GM20431 (cell line): Measurements from ENCODE around the gene PMEL.
"Not testable (repeated sequence)": the region's sequence is repeated elsewhere in the genome, so short reads cannot be mapped to it uniquely, and the experiment has no call there.

Source experiments
- in situ Hi-C: fragments of 300-500 bp; cut with MseI, MboI; formaldehyde crosslinking; loops from one replicate; pipeline ENCODE4 v1.15.0; 2020; ENCODE audit warnings: low sequenced_read_pairs; ENCODE audit not compliant: unreplicated experiment

PMEL gene

DNA sequence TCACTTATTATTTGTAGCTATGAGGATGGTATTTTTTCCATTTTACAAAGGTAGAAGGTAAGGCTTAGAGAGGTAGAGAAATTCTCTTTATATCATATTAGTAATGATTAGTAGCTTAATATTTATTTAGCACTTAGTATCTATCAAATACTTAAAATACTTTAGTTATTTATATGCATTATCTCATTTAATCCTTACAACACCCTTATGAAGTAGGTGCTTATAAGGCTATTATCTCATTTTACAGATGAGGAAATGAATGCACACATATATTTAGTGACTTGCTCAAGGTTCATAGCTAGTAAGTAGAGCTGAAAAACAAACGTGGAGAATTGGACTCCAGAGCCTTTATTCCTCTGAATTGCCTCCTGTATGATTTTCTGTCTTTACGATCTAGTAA is 19.0 kb upstream of the PMEL start:
- in situ Hi-C loops = no loop called here

GRCh38 chr12:55983232-55983842 is 17.5 kb upstream of the PMEL start:
- in situ Hi-C loops = no loop called here

DNA sequence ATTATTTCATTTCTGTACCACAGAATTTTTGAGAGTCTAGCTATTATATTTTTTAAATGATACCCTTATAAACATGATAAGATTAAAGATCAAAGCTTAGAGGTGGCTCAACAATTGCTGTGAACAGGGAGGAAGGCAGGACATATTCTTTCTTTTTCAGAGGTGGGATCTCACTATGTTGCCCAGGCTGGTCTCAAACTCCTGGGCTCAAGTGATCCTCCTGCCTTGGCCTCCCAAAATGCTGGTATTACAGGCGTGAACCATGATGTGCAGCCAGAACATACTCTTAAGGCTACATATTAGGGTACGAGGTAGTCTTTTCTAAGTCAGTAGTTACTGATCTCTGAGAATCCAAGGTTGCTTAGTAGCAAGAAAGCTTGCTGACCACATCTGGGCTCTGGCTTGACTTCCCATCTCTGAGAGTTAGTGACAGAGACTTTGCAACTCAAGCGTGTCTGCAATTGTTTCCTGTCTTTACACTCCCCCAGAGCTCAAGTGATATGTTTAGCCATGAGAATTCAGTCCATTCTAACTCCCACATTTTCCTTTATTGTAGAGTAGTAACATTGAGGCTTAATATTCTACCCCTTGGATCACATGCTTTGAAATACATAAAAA is 16.6 kb upstream of the PMEL start:
- in situ Hi-C loops = no loop called here

GRCh38 chr12:55981882-55982281 is 16.0 kb upstream of the PMEL start:
- in situ Hi-C loops = not testable (repeated sequence)

GRCh38 chr12:55979069-55979468 is 13.2 kb upstream of the PMEL start:
- in situ Hi-C loops = no loop called here

- in situ Hi-C loops = no loop called here
Observed at GRCh38 chr12:55978393-55978792, 12.6 kb upstream of the PMEL start.

GRCh38 chr12:55974308-55974730 is 8.5 kb upstream of the PMEL start:
- in situ Hi-C loops = no loop called here

DNA sequence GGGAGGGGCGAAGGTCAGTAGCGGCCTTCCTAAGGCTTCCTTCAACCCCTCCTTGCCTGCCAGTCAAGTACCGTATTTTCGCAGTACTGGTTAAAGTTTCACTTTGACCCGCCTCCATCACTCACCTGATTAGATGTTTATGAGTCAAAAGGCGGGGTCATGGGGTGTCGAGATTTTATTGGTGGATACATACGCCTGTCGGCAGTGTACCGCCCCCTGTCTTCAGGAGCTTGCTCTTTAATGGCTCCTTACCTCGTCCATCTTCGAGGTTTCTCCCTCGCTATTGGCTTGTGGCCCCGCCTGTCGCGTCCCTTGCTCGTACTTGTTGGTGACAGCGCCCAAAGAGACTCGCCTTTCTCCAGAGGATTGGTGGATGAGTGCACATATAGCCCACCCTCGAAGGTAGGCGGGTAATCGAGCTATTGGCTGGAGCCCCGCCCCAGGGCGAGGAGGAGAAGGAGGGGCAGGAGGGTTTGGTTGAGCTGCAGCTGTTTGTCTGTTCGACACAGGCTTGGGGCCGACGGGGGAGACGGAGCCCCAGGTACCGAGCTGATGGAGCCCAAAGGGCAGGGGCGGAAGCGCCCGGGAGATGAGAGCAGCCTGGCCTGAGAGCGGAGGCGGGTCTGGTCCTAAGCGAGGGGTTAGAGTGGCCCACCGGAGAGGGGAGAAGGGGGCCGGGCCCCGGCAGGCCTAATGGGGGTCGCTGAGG is 7.9 kb upstream of the PMEL start, which contains the start of gene RAB5B:
RAB5B (plus strand) TSS at position 480 of the 709 bp plus-strand sequence. CDS start 12,883 bp downstream, outside the sequence.
- in situ Hi-C loops = no loop called here

- in situ Hi-C loops = no loop called here
Observed at GRCh38 chr12:55972911-55973598, 7.2 kb upstream of the PMEL start.

- in situ Hi-C loops = no loop called here
Observed at GRCh38 chr12:55972456-55972855, 6.6 kb upstream of the PMEL start.

- in situ Hi-C loops = no loop called here
Observed at GRCh38 chr12:55972042-55972441, 6.2 kb upstream of the PMEL start.

DNA sequence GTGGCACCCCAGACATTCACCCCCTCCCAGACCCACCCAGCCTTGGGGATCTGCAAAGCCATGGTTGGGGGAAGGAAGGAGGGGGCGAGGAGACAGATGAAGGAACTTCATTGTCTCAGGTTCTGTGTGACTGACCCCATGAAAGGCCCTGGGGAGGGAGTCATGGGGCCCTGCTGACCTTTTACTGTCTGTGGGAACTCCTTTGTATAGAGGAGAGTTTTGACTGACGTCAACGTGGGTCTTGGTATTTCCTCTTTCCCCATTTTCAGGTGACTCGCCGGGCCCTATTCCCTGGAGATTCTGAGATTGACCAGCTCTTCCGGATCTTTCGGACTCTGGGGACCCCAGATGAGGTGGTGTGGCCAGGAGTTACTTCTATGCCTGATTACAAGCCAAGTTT is 4.9 kb upstream of the PMEL start:
- in situ Hi-C loops = no loop called here

DNA sequence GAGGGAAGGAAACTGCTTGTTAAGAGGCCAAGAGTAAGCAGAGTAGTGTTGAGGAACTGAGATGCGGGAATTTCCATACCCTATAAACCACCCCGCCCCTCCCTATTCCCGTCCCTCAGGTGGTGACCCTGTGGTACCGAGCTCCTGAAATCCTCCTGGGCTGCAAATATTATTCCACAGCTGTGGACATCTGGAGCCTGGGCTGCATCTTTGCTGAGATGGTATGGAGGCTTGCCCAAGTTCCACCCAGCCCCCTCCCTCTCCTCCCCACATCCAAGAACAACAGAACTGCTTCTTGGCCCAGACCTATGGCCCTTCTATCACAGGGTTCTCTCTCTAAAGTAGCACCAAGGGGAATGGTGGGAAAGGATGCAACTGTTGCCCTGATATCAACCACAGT is 3.5 kb upstream of the PMEL start:
- in situ Hi-C loops = no loop called here

DNA sequence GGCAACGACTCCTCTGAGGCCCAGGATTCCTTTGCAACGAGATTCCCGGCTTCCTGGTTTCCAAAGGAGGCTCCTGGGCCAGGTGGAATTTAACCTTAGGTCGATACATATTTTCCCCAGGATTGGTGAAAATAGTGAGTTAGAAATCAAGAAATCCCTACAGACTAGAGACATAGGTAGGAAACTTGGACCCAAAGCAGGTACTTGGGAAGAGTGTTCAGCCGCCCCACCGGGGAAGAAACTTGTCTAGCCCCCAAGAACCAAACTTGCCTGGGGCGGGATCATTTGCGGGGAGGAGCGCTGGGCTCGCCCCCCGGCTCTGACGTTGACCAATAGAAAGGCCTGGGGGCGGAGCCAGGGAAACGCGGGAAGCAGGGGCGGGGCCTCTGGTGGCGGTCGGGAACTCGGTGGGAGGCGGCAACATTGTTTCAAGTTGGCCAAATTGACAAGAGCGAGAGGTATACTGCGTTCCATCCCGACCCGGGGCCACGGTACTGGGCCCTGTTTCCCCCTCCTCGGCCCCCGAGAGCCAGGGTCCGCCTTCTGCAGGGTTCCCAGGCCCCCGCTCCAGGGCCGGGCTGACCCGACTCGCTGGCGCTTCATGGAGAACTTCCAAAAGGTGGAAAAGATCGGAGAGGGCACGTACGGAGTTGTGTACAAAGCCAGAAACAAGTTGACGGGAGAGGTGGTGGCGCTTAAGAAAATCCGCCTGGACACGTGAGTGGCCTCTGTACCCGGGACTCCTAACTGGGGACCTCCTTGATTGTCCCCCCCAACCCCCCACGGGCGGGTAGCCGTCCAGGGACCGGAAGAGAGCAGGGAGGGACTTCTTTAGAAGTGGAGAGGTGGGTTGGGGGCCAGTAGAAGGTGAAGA is 803 bp upstream of the PMEL start, which contains the start of gene CDK2:
CDK2 (plus strand) TSS at position 423 of the 874 bp plus-strand sequence; CDS start at position 602, 179 bp downstream.
- in situ Hi-C loops = no loop called here

DNA sequence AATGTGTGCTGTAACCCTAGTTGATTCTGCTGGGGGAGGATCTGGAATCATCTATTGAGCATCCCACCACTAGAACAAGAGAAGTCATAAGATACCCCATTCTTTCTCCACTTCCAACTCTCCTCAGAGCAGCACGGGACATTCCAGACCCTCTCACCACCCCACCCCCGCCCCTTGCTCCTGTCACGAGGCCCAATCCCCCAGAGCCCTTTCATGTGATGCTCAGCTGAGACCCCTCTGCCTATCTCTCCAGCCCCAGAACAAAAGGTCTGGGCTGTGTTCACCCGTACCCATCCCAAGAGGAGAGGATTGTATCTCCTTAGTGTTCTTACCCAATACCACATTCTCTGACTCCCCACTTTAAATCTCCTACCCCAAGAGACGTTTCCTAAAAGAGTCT is 602 bp downstream of the PMEL start:
- in situ Hi-C loops = no loop called here

GRCh38 chr12:55963760-55964159 is 2.1 kb downstream of the PMEL start:
- in situ Hi-C loops = no loop called here

DNA sequence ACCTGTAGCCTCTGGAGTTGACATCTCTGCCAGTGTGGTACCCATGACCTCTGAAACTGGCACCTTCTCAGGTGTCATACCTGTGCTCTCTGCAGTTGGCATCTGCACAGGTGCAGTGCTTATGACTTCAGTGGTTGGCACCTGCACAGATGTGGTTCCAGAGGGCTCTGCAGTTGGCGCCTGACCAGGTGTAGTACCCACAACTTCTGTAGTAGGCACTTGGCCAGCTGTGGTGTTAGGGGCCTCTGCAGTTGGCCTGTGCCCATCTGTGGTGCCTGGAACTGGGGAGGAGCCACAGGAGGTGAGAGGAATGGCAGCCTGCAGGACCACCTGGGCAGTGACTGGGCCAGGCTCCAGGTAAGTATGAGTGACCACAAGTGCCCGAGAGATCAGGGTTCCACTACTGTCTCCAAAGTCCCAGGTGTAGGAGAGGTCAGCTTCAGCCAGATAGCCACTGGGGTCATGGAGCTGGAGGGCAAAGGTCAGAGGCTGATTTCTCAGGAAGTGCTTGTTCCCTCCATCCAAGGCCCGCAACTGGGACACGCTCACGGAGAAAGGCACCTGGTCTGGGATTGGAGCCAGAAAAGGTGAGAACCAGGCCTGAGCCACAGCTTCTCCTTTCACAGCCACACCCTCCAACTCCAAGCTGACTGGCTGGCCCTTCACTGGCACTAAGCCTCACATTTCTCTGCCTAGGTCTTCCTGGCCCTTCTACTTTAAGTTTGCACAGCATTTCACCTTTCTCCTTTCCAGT is 8.6 kb downstream of the PMEL start:
- in situ Hi-C loops = no loop called here

GRCh38 chr12:55955800-55956508 is 9.9 kb downstream of the PMEL start:
- in situ Hi-C loops = no loop called here
